Activated CD4-positive, alpha-beta T cell treated with anti-CD3 and anti-CD28 coated beads for 36 hours (primary cell): ENCODE data around the gene SORCS3. TPM values are rescaled to one million over a fixed set of nuclear protein-coding genes. Genes with fewer than 3 reads are reported as not detected.

ENCODE experiments used
- ATAC-seq: fragments of 200-7000 bp; cut with Tn5 transposase; one replicate; pipeline ENCODE4 v1.10.0; 2021; ENCODE audit warnings: mild to moderate bottlenecking, moderate library complexity
- CTCF ChIA-PET: fragments of 350-600 bp; sonication (Branson Sonifier 250); formaldehyde crosslinking; loops from one replicate; lab custom pipeline; 2021; ENCODE audit warnings: antibody characterized with exemption; lab: Charles Lee
- POLR2A ChIA-PET: fragments of 350-600 bp; sonication (Branson Sonifier 250); formaldehyde crosslinking; loops from one replicate; lab custom pipeline; 2021; ENCODE audit warnings: antibody characterized with exemption, inconsistent platforms; lab: Charles Lee
- DNase-seq: peaks from one replicate; pipeline ENCODE4 v3.0.0-alpha.2; 2020
- H3K27ac Mint-ChIP-seq: one replicate; pipeline ENCODE4 v1.8.0; 2021; ENCODE audit warnings: mixed read lengths
- H3K27me3 Mint-ChIP-seq: one replicate; pipeline ENCODE4 v1.8.0; 2021; ENCODE audit warnings: mixed read lengths
- H3K36me3 Mint-ChIP-seq: one replicate; pipeline ENCODE4 v1.8.0; 2021; ENCODE audit warnings: low read depth, mixed read lengths
- H3K4me1 Mint-ChIP-seq: one replicate; pipeline ENCODE4 v1.8.0; 2021; ENCODE audit warnings: mixed read lengths
- H3K4me3 Mint-ChIP-seq: one replicate; pipeline ENCODE4 v1.8.0; 2021; ENCODE audit warnings: mild to moderate bottlenecking, moderate library complexity, mixed read lengths
- H3K9me3 Mint-ChIP-seq: one replicate; pipeline ENCODE4 v1.8.0; 2021; ENCODE audit warnings: low read depth, mixed read lengths
- intact Hi-C, 2 experiments: fragments of 100-400 bp; cut with DNase I in 1 of 2; cut with micrococcal nuclease in 1 of 2; formaldehyde crosslinking; loops; one replicate each; pipeline versions ENCODE4 v1.14.2 to v1.15.1; 2022 to 2024; cut with DNase I, micrococcal nuclease
- total RNA-seq, 2 experiments: library from RNA; stranded (reverse); gene quantifications; one replicate each; pipeline ENCODE4 v1.2.3, GENCODE V29; 2021

The SORCS3 gene
- total RNA-seq, 2 experiments from 2014 or later, result not detected

- ATAC-seq, result no peak
- Mint-ChIP-seq H3K4me1 (no peaks in the 10 kb centered on the region), H3K27me3 (no peaks in the 10 kb centered on the region)
Measured at GRCh38 chr10:105195831-105196230, 554.7 kb downstream of the SORCS3 start.

DNA sequence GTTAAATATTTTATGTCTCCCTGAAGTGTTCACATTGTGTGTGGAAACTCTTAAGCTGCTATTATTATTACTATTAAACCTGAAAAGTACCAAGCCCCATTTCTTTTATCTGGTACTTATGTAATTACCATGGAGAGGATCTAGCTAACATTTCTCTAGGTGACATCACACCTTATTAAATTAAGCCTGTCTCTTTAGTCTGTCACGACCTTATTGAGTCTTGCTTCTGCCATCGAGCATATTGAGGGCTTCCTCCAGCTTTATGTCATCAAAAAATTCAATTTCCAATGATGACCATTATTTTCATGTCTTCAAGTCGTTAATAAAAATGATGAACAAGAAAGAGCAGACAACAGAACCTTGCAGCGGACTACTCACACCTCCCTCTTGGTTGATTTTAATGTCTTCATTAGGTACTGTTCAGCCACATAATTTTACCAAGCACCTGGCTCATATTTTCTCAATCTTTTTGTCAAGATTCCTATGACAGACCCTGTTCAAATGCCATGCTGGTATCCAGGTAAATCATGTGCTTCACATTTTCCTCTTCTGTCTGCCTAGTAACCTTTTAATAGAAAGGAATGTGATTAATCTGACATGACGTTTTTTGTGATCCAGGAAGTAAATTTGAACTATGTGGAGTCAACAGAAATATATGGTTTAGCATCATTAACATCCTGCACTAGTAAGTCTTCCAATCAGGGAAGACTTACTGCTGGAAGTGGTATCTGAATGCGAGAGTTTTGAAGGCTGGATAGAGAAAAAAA, 556.7 kb downstream of the SORCS3 start:
- intact Hi-C loops, result no loop called here
- POLR2A ChIA-PET, result interaction anchor here (0.6 kb wide), 1 partner anchor 30 kb away, joined by 3 read pairs; no protein-coding TSS in a partner anchor
- no peak for DNase-seq

More at GRCh38 chr10:105195831-105196230, 554.7 kb downstream of the SORCS3 start:
- intact Hi-C loops, result no loop called here
- no peaks in the 10 kb centered on the region for H3K36me3 Mint-ChIP-seq
- no peak overlapping the region for H3K4me3 Mint-ChIP-seq
- H3K9me3 Mint-ChIP-seq, result no peaks in the 10 kb centered on the region
- POLR2A ChIA-PET, result no interaction called here
- no peak for DNase-seq
- no peak overlapping the region for H3K27ac Mint-ChIP-seq
- CTCF ChIA-PET, result no interaction called here

GRCh38 chr10:105206616-105207015, 565.5 kb downstream of the SORCS3 start:
- no peak for ATAC-seq
- POLR2A ChIA-PET, result no interaction called here
- Mint-ChIP-seq H3K27ac (no peak overlapping the region), H3K4me3 (no peak overlapping the region), H3K9me3 (no peaks in the 10 kb centered on the region), H3K36me3 (no peaks in the 10 kb centered on the region), H3K27me3 (no peaks in the 10 kb centered on the region), H3K4me1 (no peaks in the 10 kb centered on the region)
- DNase-seq, result no peak
- CTCF ChIA-PET, result no interaction called here
- intact Hi-C loops, result no loop called here

More for the DNA sequence above, 556.7 kb downstream of the SORCS3 start:
- no peaks in the 10 kb centered on the region for H3K36me3 Mint-ChIP-seq
- no peaks in the 10 kb centered on the region for H3K27me3 Mint-ChIP-seq
- no peak for ATAC-seq
- no peak overlapping the region for H3K27ac Mint-ChIP-seq
- CTCF ChIA-PET, result no interaction called here
- H3K4me1 Mint-ChIP-seq, result no peaks in the 10 kb centered on the region
- no peak overlapping the region for H3K4me3 Mint-ChIP-seq
- no peaks in the 10 kb centered on the region for H3K9me3 Mint-ChIP-seq

DNA sequence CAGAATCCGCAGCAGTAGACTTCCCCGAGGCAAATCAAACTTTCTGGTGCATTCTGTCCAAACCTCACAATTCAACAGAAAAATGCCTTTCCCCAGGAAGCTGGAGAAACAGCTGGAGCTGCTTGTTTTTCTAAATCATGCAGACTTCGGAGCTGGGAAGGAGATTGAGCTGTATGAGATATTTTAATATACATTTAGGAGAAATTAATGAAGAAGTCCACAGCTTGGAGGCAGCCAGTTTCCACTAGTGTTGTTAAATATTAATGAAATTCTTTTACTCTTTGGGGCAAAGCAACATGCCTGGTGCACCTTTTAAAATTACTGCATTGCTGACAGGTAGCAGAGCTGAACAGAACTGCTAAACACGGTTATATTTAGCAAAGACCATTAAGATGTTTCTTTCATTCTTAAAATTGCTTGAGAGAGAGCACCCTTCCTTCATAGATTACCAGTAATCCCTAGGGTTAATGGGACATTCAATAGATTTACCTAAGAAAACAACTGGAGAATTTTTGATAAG, 566.4 kb downstream of the SORCS3 start:
- Mint-ChIP-seq H3K4me3 (no peak overlapping the region), H3K4me1 (no peaks in the 10 kb centered on the region), H3K36me3 (no peaks in the 10 kb centered on the region), H3K27ac (no peak overlapping the region), H3K27me3 (no peaks in the 10 kb centered on the region), H3K9me3 (no peaks in the 10 kb centered on the region)
- DNase-seq (no peak), ATAC-seq (no peak)
- POLR2A ChIA-PET, result no interaction called here
- intact Hi-C loops, result no loop called here
- CTCF ChIA-PET, result no interaction called here

DNA sequence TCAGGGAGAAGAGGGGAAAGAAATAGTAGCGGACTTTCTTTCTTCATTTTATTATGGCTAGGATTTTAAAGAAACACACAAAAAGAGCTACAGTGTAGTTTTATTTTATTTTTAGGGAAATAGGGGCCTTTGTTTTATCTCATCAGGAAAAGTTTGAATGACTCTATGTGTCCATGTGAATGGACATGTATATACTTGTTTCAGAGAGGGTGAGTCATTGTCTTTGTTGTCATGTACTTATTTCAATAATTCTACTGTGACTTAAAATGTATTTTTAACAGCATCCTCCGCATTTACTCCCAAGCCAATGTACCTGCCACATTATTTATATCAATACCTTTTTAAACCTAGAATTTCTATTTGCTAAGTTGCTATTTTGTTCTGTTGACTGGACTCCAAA, 569.5 kb downstream of the SORCS3 start:
- ChIA-PET POLR2A (no interaction called here), CTCF (no interaction called here)
- DNase-seq (no peak), ATAC-seq (no peak)
- Mint-ChIP-seq H3K4me1 (no peaks in the 10 kb centered on the region), H3K9me3 (no peaks in the 10 kb centered on the region), H3K27ac (no peak overlapping the region), H3K4me3 (no peak overlapping the region), H3K36me3 (no peaks in the 10 kb centered on the region), H3K27me3 (no peaks in the 10 kb centered on the region)
- intact Hi-C loops, result no loop called here

- Mint-ChIP-seq H3K9me3 (peaks cover 5% of the 10 kb centered on the region), H3K4me1 (no peaks in the 10 kb centered on the region), H3K4me3 (no peak overlapping the region), H3K27ac (no peak overlapping the region), H3K36me3 (peaks cover 10% of the 10 kb centered on the region), H3K27me3 (no peaks in the 10 kb centered on the region)
- ATAC-seq (no peak), DNase-seq (no peak)
- intact Hi-C loops, result no loop called here
- CTCF ChIA-PET, result no interaction called here
- POLR2A ChIA-PET, result no interaction called here
Measured at GRCh38 chr10:105237685-105238084, 596.6 kb downstream of the SORCS3 start.

- no peak overlapping the region for H3K27ac Mint-ChIP-seq
- ChIA-PET CTCF (interaction anchor here (0.6 kb wide), 1 partner anchor 326 kb away, joined by 3 read pairs; no protein-coding TSS in a partner anchor), POLR2A (no interaction called here)
- H3K27me3 Mint-ChIP-seq, result no peaks in the 10 kb centered on the region
- H3K4me1 Mint-ChIP-seq, result no peaks in the 10 kb centered on the region
- no peak overlapping the region for H3K4me3 Mint-ChIP-seq
- intact Hi-C loops, result no loop called here
- DNase-seq, result no peak
- H3K36me3 Mint-ChIP-seq, result peaks cover 6% of the 10 kb centered on the region
- H3K9me3 Mint-ChIP-seq, result peaks cover 3% of the 10 kb centered on the region
- no peak for ATAC-seq
Measured at GRCh38 chr10:105239311-105240219, 598.5 kb downstream of the SORCS3 start.

DNA sequence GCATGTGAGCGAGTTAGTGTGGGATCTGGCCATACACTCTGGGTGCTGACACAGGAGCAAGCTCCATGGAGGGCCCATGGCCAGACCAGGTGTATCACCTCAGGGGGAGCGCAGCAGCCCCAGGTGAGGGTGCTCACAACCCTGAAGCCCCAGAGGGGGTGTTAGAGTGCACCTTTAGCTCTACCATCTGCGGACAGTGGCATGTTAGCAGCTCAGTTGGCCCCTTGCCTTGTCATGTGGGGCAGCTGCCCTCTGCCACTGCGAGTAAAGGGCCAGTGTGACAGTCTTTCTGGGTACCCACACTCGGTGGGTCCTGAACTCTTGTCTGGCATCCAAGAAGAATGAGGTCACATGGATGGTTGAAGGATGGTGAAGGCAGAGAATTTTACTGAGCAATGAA, 600.2 kb downstream of the SORCS3 start:
- no peaks in the 10 kb centered on the region for H3K4me1 Mint-ChIP-seq
- POLR2A ChIA-PET, result no interaction called here
- CTCF ChIA-PET, result no interaction called here
- H3K27me3 Mint-ChIP-seq, result no peaks in the 10 kb centered on the region
- H3K27ac Mint-ChIP-seq, result no peak overlapping the region
- DNase-seq (no peak), ATAC-seq (no peak)
- intact Hi-C loops, result no loop called here
- no peaks in the 10 kb centered on the region for H3K9me3 Mint-ChIP-seq
- H3K36me3 Mint-ChIP-seq, result no peaks in the 10 kb centered on the region
- no peak overlapping the region for H3K4me3 Mint-ChIP-seq

- POLR2A ChIA-PET, result no interaction called here
- Mint-ChIP-seq H3K4me1 (no peaks in the 10 kb centered on the region), H3K36me3 (no peaks in the 10 kb centered on the region), H3K27me3 (no peaks in the 10 kb centered on the region), H3K4me3 (no peak overlapping the region), H3K27ac (no peak overlapping the region), H3K9me3 (no peaks in the 10 kb centered on the region)
- intact Hi-C loops, result no loop called here
- ATAC-seq (no peak), DNase-seq (no peak)
- CTCF ChIA-PET, result no interaction called here
Measured at GRCh38 chr10:105243381-105243780, 602.3 kb downstream of the SORCS3 start.

DNA sequence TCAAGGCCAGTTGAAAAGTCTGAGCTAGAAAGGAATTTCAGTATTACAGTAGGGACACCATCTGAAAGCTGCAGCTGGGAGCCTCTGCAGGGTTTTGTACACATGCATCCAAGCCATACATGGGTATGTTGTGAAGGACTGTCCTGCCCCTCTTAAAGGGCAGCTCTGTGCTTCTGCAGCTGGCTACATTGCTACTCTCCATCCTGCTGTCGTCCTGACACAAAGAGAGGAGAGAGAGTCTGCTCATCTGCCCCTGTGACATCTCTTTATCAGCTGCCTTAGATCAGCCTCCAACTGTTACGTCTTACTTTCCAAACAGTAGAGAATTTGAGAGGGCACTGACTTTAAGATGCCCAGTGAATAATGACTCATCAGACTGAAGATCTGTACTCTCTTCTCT, 602.7 kb downstream of the SORCS3 start:
- intact Hi-C loops, result no loop called here

DNA sequence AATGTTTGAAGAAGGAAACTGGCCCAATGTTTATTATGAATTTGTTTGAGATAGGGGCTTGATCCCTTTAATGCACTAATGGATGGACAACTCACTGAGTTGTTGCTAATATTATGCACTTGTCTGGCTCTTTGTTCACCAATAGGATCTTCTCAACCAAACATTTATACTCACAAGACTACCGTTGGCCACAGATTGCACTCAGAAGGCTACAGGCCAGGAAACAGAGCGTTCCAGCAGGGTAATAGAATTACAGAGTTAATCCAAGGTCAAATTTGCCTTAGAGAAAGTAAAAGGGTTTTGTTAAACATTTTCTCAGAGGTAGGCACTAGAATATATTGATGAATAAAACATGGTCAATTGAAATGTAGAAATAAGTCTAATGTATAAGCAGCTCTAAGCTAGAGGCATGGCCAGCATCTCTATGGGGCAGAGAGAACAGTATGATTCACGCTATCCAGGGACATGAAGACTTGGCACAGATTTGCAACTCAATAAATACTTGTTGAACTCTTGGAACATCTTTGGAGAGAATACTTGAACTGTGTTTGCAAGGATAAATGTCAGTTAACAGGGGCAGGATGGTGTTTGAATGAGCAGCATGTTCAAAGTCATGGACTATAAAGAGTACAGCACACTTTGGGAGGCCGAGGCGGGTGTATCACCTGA, 606.9 kb downstream of the SORCS3 start:
- H3K27ac Mint-ChIP-seq, result no peak overlapping the region
- no peak for DNase-seq
- ATAC-seq, result no peak
- intact Hi-C loops, result no loop called here
- no peaks in the 10 kb centered on the region for H3K4me1 Mint-ChIP-seq
- H3K27me3 Mint-ChIP-seq, result no peaks in the 10 kb centered on the region
- ChIA-PET CTCF (no interaction called here), POLR2A (no interaction called here)
- H3K36me3 Mint-ChIP-seq, result no peaks in the 10 kb centered on the region
- no peak overlapping the region for H3K4me3 Mint-ChIP-seq
- peaks cover 3% of the 10 kb centered on the region for H3K9me3 Mint-ChIP-seq

More for the DNA sequence above, 602.7 kb downstream of the SORCS3 start:
- Mint-ChIP-seq H3K36me3 (no peaks in the 10 kb centered on the region), H3K9me3 (no peaks in the 10 kb centered on the region), H3K4me3 (no peak overlapping the region), H3K27me3 (no peaks in the 10 kb centered on the region), H3K4me1 (no peaks in the 10 kb centered on the region), H3K27ac (no peak overlapping the region)
- no peak for ATAC-seq
- DNase-seq, result no peak
- ChIA-PET CTCF (no interaction called here), POLR2A (no interaction called here)
